ENCODE measurements around the gene VSTM2B. TPM values are rescaled to one million over a fixed set of nuclear protein-coding genes. Genes with fewer than 3 reads are reported as not detected.

VSTM2B gene
- total RNA-seq, 2 donors from 2014 or later: not detected

DNA sequence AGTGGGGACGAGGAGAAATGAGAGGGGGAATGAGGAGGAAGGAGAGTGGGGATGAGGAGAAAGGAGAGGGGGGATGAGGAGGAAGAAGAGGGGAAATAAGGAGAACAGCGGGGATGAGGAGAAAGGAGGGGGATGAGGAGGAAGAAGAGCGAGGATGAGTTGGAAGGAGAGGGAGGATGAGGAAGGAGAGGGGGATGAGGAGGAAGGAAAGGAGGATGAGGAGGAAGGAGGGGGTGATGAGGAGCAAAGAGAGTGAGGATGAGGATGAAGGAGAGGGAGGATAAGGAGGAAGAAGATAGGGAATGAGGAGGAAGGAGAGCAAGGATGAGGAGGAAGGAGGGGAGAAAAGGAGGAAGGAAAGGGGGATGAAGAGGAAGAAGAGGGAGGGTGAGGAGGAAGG, 14.0 kb upstream of the VSTM2B start:
- intact Hi-C loops (cut with DNase I): no loop called here
- no peak for DNase-seq
- no peak for ATAC-seq

GRCh38 chr19:29512748-29513147, 13.0 kb upstream of the VSTM2B start:
- ATAC-seq (no peak), DNase-seq (no peak)
- intact Hi-C loops (cut with DNase I): no loop called here

GRCh38 chr19:29514525-29515232, 11.1 kb upstream of the VSTM2B start:
- intact Hi-C loops (cut with DNase I): no loop called here
- no peak for ATAC-seq
- DNase-seq: no peak

- no peak for DNase-seq
- ATAC-seq: no peak
- intact Hi-C loops (cut with DNase I): no loop called here
These were observed 10.6 kb upstream of the VSTM2B start for GRCh38 chr19:29515233-29515619.

GRCh38 chr19:29515706-29516357, 10.0 kb upstream of the VSTM2B start:
- no peak for DNase-seq
- no peak for ATAC-seq
- intact Hi-C loops (cut with DNase I): no loop called here

GRCh38 chr19:29516358-29516725, 9.5 kb upstream of the VSTM2B start:
- DNase-seq (no peak), ATAC-seq (no peak)
- intact Hi-C loops (cut with DNase I): no loop called here

DNA sequence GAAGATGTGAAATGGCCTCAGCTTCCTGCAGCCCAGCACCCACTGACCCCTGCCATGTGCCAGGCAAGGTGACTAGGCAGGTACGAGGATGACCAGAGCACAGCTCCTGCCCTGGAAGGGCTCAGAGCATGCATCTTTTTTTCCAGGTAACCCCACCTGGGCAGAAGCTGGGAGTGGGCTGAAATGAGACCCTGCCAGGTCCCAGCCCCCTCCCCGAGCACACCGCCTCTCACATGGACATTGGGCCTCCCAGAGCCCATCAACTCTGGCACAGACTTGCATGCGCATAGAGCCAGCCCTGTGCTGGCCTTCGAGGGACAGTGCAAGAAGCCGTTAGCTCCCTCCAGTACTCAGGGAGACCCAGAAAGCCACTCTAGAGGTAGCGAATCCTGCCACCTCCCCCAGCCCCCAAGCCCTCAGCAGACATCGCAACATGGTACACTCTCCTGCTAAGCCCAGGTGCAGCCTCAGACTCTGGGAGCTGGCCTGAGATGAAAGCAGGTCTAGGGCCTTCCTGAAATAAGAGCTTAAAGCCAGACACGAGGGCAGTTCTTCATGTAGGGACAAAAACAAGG, 8.9 kb upstream of the VSTM2B start:
- DNase-seq (no peak), ATAC-seq (no peak)
- intact Hi-C loops (cut with DNase I): no loop called here

DNA sequence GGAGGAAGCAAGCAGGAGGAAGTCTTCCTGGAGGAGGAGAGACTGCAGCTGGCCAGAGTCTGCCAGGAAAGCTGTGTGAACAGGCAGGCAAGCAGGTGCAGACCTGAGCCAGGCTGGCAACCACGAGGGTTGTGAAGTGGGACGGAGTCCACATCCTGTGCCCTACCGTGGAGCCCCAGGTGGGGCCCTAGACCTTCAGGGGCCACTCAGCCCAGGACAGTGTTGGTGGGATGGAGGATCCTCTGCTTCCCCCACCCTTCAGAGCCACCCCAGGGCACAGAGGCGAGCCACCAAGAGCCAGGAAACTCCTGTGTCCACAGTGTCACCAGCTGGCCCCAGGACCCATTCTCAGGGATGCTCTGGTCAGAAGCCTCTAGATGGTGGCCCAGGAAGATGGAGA, 8.4 kb upstream of the VSTM2B start:
- DNase-seq: no peak

DNA sequence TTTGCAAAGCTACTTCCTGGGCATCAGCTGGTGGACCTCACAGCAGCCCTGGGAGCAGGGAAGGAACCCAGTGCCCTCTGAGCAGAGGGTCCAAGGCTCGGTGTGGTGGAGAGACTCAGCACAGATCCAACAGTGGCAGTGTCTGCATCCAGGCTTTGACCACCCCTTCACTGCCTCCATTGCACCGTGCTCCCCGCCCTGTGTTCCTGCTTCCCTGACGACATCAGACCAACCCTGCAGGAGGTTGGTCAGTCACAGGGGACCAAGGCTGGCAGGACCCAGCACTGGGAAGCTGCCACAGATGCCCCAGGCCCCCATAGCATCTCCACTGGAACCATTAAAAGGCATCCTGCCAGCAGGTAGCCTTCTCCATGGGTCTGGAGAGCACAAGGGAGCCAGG, 7.8 kb upstream of the VSTM2B start:
- DNase-seq: no peak
- intact Hi-C loops (cut with DNase I): no loop called here

More for the DNA sequence above, 8.4 kb upstream of the VSTM2B start:
- ATAC-seq: no peak
- intact Hi-C loops (cut with DNase I): no loop called here

GRCh38 chr19:29519146-29519545, 6.6 kb upstream of the VSTM2B start:
- intact Hi-C loops (cut with DNase I): no loop called here

More for the DNA sequence above, 7.8 kb upstream of the VSTM2B start:
- ATAC-seq: no peak

GRCh38 chr19:29519931-29520330, 5.9 kb upstream of the VSTM2B start:
- no peak for DNase-seq
- no peak for ATAC-seq
- intact Hi-C loops (cut with DNase I): loop anchor here in 1 of 2 donors (10.0 kb wide), 1 partner anchor 225 kb away; no protein-coding TSS in a partner anchor

More at GRCh38 chr19:29519146-29519545, 6.6 kb upstream of the VSTM2B start:
- DNase-seq (no peak), ATAC-seq (no peak)

- DNase-seq: no peak
- ATAC-seq: no peak
- intact Hi-C loops (cut with DNase I): loop anchor here in 1 of 2 donors (10.0 kb wide), 1 partner anchor 226 kb away; no protein-coding TSS in a partner anchor
These were observed 5.4 kb upstream of the VSTM2B start for GRCh38 chr19:29520390-29520789.

GRCh38 chr19:29521291-29522075, 4.3 kb upstream of the VSTM2B start:
- ATAC-seq: no peak

GRCh38 chr19:29523568-29523967, 2.2 kb upstream of the VSTM2B start:
- intact Hi-C loops (cut with DNase I): loop anchor here in 1 of 2 donors (10.0 kb wide), 1 partner anchor 229 kb away; no protein-coding TSS in a partner anchor
- DNase-seq (no peak), ATAC-seq (no peak)

More at GRCh38 chr19:29521291-29522075, 4.3 kb upstream of the VSTM2B start:
- intact Hi-C loops (cut with DNase I): loop anchor here in 1 of 2 donors (10.0 kb wide), 1 partner anchor 227 kb away; no protein-coding TSS in a partner anchor
- DNase-seq: no peak

DNA sequence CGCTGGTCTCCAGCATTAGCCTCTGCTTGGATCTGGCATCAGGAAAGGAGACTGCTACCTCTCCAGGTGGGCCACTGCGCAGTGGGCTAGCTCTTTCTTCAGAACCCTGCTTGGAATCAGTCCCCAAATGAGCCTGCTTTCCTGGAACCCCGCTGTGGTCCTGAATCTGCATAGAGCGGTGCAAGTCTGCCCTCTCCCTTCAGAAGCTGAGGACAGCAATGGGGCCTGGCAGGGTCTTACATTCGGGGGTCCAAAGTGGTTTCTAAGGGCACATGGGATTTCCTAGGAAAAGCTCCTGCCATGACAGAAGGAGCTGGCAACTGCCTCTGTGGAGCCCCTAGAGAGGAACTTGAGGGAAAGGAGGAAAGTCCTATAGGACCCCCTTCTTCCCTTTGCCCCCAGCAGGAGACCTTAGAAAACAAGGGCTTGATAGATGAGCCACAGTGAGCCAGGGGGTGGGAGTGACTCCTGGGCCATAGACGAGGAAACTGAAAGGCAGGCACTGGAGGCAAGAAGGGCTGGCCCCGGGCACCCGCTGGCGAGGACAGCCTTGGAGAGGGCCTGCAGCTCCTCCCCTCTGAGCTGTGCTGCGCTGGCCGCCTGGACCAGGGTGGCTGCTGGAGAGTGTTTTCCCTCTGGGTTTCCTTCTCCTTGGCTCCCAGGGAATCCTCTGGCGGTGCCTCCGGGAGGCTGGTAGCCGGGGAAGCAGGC, 1.4 kb upstream of the VSTM2B start:
- DNase-seq (no peak), ATAC-seq (no peak)
- intact Hi-C loops (cut with DNase I): loop anchor here in 1 of 2 donors (10.0 kb wide), 1 partner anchor 230 kb away; no protein-coding TSS in a partner anchor

GRCh38 chr19:29524912-29525831, 622 bp upstream of the VSTM2B start:
- intact Hi-C loops (cut with DNase I): loop anchor here in 1 of 2 donors (10.0 kb wide), 1 partner anchor 230 kb away; no protein-coding TSS in a partner anchor
- ATAC-seq (no peak), DNase-seq (no peak)

DNA sequence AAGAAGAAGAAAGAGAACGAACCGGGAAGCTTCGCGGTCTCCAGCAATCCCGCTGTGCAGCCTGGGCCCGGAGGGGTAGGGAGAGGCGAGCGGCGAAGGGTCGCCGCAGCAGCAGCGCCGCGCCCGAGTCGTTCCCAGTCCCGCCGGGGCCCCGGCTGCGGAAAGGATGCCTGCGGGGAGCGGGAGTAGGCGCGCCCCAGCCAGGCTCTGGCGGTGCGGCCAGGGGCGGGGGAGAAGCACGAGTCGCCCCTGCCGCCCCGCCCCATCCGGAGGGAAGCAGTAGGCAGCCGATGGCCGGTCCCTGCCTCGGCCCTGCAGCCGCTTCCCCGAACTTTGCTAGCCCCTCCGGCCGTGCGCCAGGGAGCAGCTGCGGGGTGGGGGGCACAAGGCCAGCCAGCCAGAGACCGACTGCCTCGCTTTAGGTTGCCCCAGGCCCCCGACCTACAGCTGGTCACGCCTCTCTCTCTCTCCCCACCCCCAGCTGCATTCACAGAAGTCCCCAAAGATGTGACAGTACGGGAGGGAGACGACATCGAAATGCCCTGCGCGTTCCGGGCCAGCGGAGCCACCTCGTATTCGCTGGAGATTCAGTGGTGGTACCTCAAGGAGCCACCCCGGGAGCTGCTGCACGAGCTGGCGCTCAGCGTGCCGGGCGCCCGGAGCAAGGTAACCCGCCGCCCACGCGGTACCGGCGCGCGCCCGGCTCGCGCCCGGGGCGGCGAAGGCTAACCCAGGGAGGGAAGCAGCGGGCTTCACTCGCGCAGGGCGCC, 1.1 kb downstream of the VSTM2B start:
- ATAC-seq (no peak), DNase-seq (no peak)
- intact Hi-C loops (cut with DNase I): loop anchor here in 1 of 2 donors (10.0 kb wide), 1 partner anchor 232 kb away; no protein-coding TSS in a partner anchor
